CD4-positive, alpha-beta T cell treated with Interleukin-10 for 1 hour (primary cell): ENCODE data around the gene AAMP.
A peak's percentile ranks its signal among the peaks of the same experiment; 100 is the strongest.

Source experiments
- DNase-seq: peaks from one replicate; pipeline ENCODE4 v3.0.0-alpha.2; 2020

AAMP gene

DNA sequence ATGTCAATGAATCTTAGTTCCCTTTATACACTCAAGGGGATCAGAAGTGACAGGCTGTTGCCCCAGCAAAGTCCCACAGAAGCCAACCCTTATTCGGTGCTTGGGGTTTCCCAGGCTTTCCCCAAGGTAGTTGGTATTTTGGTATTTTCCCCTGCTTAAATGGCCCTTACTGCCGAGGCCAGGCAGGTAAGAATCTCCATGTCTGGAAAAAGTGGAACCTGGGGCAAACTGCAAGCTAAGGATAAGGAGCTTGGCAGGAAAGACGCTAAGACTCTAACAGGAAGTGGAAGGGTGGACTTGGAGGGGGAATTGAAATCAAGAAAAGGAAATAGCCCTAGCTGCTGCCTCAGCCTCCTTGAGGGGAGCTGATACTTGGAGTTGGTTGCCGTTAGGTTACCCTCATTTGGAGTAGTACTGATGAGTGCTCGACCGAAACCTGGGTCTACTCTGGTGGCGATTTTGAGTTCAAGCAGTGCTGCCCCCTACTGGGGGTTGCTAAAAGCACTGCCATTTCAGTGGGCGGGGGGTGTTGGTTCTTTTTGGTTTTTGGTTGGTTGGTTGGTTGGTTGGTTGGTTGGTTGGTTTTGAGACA, 12.5 kb downstream of the AAMP start:
- peak; percentile 83 for DNase-seq

DNA sequence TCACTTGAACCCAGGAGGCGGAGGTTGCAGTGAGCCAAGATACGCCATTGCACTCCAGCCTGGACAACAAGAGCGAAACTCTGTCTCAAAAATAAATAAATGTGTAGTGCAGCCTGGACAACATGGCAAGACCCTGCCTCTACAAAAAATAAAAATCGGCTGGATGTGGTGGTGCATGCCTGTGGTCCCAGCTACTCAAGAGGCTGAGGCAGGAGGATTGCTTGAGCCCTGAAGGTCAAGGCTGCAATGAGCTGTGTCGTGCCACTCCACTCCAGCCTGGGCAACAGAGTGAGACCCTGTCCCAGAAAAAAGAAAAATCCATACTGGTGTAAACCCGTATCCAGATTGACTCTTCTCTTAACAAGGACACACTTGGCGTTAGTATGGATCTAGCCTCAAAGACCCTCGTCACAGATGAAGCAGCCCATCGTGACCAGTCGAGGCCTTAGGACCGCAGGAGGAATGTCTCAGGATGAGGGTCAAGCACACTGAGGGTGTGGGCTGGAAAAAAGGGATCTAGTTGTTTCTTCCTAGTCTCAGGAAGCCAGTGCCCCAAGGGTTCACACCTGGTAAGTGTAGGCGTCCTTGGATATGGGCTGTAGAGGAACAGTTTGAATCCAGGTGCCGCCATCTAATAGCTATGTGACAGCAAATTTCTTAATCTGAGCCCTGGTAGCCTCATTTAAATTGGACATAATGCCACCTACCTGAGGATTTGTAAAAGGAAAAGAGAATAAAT, 13.2 kb downstream of the AAMP start:
- no peak for DNase-seq

DNA sequence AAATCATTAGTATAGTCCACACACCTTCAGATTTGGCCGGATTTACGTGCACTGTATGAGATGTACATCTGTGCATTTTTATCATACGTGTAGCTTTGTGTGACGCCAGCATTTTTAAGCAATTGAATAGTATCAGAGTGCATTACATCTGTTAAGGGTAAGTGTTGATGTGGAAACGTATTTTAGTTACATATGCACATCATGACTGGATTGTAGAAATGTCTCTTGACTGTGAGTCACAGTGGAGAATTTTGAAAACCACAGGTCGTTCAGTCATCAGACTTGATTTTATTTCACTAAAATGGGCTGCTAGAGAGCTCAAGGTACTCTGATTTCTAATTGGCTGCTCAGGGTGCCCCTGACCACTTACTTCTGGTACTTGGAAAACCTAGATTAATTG, 14.5 kb downstream of the AAMP start:
- DNase-seq, result no peak

DNA sequence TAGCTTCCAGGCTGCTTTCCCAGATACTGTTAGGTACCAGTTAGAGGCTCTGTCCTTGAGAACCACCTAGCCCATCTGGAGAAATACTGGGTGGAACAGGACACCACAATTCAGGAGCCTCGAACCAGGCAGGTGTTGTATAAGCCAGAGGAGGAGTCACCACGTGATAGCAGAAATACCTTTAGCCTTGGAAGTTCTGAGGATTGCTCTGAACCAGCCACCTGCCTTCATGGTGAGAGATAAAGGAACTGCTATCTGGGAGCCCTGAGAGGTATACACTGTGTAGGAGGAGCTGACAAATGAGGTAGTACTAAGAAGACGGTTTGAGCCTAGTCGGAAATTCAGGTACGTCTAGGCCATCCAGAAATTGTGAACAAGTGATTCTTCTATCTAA, 16.7 kb downstream of the AAMP start:
- no peak for DNase-seq

DNA sequence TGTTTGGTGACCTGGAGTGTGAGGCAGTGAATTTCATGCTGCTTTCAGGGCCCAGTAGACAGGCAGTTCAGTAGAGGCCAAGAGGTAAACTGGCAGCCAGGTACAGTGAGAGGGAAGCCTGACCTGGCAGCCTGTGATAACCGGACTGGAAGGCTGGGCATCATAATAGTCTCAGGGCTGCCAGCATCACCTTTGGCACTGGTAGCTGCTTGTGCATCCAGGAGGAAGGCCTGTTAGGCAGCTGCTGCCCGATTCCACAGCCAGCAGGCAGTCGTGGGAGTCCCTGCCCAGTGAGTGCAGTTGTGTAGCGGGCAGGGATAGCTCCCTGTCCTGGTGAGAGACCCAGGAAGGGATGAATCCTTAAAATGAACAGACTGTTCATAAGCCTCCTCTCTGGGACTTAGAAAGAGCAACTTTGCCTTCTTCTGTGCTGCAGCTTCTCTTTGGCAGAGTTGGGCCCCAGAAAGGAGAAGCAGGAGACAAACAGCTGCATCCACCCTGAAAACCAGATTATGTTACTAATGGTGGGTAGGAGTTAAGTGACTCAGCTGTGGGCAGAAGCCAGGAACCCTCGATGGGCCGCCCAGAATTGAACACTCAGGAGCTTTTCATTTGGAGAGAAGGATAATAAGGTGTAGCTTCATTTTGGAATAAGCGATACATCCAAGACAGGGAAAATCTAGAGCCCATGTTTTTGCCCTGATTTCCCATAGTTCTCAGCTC, 17.3 kb downstream of the AAMP start:
- DNase-seq, result no peak

DNA sequence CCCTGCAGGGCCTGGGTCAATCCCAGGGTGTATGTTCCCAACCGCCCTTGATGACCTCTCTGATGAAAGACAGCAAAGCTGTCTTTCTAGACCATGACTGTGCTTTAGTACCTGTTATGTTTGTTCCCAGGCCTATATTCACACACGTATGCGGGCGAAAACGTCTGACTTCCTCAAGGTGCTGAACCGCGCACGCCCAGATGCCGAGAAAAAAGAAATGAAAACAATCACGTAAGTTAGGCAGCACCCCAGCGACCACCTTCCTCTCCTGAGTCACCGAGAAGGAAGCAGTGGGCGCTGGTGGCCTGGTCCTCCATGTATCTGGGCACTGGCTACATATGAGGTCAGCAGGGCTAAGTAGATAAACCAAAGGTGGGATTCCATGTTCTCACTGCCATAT, 20.2 kb downstream of the AAMP start:
- DNase-seq, result no peak

DNA sequence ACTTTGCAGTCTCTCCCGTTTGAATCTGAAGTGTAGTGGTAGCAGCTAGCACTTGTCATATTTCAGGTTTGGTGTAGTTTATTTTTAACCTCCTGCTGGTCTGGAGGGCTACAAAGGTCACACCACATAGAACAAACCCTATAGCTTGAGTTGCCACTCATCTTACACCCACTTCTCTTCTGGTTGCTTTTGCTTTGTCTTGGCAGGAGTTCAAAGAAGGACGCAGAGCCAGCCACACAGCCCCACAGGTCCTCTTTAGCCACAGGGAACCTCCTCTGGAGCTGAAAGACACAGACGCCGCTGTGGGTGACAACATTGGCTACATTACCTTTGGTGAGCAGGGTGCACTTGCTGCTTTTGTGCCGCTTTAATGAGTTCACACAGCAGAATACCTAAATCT, 24.7 kb downstream of the AAMP start:
- DNase-seq, result no peak

DNA sequence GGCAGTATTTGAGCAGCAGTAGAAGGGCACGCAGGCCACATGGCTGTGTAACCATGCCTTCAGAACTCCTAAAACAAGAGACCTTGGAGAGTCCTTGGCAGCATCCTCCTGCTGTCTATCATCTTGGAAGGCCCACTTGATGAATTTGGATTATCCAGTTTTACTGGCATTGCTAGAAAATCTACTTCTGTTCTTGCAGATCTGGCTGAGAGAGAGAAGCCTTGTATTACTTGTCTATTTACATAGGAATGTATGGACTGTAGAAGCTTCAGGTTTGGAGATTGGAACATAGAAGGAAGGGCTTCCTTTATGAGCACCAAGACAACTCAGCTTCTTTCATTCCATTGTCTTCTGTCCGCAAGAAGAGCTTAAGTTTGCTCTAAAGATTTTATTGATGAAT, 25.3 kb downstream of the AAMP start:
- DNase-seq, result no peak

DNA sequence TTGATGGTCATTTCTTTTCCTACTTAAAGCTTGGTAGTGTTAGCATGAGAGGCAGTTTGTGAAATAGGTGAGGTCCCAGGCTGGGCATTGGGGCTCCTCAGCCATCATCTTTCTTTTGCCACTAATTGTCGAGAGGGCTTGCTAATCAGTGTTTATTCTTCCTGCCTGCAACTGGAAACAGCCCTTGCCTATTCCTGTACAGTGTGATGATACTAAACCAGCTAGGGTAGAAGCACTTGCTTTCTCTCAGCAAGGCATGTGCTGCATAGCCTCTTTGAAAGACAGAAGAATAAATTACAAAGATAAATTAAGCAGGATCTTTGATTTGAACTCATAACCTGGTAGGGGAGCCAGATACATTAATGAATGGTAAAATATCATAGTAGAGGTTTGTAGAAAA, 25.7 kb downstream of the AAMP start:
- no peak for DNase-seq

DNA sequence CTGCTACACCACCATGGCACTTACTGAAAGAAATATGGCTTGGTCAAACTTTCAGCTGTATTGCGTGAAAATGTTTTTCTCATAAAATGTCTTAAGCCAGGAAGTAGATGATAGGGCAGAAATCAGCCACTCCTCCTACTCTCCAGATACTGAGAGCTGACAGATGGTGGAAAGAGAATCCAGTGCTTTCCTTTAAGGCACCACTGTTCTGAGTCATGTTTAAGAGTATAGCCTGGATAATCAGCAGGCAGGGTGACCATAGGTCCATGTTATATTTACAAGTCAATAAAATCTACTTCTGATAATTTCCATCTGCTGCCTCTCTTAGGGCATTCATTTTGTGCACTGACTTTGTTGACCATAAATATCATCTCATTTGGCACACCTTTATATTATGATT, 31.1 kb downstream of the AAMP start:
- DNase-seq, result no peak

DNA sequence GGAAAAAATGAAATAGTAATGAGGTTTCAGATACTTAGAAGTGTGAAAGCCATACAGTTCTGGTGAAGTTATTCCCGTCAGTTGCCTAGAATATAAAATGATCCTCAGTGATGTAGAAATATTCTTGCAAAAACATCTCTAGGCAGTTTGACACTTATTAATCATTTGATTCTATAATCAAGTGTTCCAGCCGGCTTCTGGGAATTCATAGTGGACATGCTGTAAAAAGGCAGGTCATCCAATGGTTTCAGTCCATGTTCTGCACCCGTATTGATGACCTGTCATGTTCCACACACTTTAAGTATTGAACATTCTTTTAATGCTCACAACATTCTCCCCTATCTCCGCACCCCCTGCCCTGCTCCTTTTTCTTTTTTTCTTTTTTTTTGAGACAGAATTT, 33.1 kb downstream of the AAMP start:
- no peak for DNase-seq

DNA sequence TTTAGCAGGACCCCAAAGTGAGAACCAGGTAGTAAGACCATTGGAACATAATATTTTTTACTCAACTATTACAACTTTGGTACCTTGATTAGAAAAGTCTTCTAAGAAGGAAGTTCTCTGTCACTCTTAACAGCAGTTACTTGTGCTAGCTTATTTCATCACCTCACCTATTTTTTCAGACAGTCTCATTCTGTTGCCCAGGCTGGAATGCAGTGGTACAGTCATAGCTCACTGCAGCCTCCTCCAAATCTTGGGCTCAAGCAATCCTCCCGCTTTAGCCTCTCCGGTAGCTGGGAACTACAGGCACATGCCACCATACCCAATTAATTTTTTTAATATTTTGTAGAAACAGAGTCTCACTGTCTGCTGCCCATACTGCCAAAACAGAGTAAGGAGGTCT, 34.9 kb downstream of the AAMP start:
- DNase-seq, result no peak

DNA sequence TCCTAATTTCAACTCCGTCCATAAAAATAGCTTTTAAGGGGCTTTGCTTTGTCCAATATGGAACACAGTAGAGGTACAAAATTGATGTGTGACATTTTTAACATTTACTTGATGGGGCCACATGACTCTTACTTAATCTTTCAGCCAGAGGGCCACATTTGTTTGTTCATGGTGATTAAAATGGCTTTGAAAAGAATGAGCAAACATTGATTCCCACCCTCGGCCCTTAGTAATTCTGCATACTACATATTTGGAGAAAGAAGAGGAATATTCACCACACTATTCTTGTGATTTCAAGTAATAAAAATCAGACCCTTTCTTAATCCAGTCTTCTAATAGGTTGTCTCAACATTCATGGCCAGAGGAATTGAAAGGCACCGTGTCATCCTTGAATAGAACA, 35.4 kb downstream of the AAMP start:
- DNase-seq, result no peak

DNA sequence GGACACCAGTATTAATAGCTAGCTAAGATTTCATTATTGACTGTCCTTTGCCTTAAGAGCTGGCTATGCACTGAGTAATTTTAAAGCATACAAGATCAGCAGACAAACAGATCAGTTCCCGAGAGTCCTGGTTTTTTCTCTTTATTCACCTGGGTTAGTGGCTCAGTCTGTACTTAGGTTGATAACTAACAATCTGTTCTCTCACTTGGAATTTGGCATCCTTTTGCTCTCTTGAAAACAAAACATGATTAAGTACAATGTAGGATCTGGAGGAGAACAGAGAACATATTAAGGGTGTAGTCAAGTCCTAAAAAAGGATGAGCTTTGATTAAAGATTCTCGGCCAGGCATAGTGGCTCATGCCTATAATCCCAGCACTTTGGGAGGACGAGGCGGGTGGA, 36.4 kb downstream of the AAMP start:
- DNase-seq, result no peak

DNA sequence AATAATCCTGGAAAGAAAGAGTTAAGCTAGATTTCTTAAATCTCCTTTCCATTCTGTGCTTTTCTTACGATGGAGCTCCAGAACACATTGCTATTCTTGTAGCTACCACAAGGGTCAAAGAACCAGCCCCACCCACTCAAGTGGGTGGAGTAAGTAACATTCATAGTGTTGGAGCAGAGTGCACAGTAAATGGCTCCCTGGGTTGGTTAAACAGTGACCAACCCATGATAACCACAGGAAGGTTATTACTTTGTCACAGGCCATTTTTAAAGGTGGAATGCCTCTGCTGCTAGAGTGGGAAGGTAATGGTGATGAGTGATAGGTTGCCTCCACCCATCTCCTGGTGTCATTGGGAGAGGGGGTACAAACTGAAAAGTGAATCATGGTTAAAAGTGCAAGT, 39.1 kb downstream of the AAMP start:
- DNase-seq, result peak; percentile 60

DNA sequence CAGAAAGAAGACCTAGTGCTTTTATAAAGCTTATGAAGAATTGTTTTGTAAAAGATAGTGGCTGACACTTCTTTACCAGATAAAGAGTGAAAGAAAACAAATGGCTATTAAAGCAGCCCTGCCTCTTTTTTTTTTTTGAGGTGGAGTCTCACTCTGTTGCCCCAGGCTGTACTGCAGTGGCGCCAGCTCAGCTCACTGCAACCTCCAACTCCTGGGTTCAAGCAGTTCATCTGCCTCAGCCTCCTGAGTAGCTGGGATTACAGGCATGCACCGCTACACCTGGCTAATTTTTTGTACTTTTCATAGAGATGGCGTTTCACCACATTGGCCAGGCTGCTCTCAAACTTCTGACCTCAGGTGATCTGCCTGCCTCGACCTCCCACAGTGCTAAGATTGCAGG, 40.1 kb downstream of the AAMP start:
- no peak for DNase-seq

DNA sequence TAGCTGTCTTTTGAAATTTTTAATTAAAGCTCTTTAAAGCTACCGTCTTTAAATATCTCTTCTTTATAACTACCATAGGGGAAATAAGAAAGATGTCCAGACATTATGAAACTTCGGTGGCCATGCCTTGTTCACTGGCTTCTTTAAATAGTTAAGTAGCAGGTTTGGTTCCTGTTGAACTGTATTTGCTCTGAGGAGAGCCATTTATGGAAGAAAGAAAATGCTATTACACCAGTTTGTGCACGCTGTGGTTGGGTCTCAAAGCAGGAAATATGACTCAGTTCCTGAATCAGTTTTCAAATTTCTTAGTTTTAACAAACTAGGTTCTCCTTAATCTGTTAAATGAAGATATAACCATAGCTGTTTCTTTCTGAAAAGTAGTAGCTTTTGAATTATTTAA, 40.7 kb downstream of the AAMP start:
- DNase-seq, result peak; percentile 69

DNA sequence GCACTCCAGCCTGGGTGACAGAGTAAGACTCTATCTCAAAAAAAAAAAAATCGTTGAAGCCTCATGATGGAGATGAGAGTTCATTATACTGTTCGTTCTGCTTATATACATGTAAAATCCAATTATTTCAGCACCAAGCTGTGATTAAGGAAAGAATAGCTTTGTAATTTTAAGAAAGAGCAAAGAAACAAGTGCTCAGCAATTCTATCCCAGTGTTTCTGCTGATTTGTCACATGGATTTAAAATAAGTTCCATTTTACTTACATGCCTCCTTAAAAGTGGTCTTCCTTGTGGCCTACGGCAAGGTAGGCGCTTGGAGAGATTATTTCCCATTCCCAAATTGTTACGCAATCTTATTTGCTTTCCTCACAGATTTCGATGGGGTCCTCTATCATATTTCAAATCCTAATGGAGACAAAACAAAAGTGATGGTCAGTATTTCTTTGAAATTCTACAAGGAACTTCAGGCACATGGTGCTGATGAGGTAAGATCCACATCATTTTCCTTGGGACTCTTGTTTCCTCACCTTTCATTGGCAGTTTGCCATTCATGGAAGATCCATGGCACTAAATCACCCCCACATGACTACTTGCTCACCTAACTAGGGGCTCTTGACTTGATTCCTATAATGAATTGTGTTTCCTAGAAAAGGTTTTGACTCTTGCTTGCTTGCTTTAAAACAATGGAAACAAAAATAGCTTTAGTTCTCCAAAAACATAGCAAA, 41.4 kb downstream of the AAMP start:
- no peak for DNase-seq

DNA sequence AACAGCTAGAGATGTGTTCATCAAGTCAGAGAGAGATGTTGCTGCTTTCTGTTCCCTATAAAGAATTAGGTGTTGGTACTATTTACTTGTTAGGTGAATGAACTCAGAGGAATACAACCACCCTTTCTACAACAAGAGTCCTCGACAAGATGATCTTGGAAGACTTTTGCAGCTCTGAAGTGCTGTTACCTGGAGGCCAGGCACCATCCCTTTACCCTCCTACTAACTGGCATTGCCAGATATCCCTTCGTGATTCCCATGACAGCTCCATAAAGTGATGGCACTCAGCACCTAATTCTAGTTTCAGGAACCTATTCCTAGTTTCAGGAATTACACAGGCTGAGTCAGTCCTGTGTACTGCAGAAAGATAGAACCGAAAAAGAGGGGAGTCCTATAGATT, 43.0 kb downstream of the AAMP start:
- DNase-seq, result no peak

DNA sequence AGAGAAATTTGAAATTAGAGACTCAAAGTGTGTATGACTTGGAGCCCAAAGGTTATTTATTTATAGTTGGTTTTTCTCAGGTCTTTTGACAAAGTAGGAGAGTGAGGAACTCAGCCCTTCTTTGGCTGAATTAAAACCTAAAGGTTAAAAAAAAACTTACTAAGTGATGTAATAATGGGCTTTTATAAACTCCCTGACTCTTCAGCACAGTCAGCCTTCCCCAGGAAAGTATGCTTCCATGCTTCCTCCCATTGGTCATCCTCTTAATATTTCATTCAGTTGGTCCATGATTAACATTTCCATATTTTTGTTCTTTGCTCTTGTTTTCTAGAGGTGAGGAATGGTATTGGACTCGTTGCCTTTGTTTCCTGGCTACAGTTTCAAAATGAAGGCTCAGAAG, 45.8 kb downstream of the AAMP start:
- DNase-seq, result no peak

DNA sequence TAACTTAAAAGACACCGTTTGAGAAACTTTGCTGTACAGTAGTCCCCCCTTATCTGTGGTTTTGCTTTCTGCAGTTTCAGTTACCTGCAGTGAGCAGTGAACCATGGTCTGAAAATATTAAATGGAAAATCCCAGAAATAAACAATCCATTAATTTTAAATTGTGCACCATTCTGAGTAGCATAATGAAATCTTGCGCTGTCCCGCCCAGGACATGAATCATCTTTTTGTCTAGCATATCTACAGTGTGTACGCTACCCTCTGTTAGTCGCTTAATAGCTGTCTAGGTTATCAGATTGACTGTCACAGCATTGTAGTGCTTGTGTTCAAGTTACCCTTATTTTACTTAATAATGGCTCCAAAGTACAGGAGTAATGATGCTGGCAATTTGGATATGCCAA, 46.9 kb downstream of the AAMP start:
- DNase-seq, result peak; percentile 37

DNA sequence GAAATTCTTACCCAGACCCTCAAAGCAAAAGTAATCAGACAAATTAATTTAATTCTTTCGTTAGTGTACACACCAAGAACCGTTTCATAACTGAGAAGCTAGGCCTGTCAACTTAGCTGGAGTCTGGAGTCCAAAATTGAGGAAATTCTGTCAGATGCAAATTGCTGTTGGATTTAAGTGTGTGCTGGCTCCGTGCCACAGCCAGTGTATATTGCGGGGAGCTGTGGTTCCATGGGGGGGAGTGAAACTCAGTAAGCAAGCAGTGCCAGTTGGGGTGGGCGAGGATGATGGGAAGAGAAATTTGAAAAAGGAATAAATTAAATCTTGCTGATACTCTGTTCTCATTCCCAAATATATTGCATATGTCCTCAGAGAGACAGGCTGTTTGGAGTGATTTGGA, 48.9 kb downstream of the AAMP start:
- no peak for DNase-seq

DNA sequence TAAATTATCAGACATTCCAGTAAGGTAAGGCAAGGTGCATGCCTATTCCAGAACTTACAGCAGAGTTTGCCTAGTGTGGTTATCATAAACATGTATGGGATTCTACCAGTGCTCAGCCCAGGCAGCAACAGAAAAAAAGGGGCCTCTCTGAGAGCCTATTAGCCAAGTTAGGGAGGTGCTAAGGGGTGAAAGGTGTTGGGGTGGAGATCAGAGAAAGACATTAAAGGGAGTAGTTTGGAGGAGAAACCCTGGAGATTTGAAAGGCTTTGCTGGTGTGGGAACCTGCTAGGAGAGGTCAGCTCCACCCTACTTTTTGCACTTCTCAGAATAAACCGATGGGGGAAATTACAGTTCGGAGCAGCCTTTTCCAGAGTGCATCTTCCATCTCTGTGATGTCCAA, 50.0 kb downstream of the AAMP start:
- DNase-seq, result peak; percentile 28
